NB4 (cell line): ENCODE results near the gene ZNF592.

ENCODE experiments used
- CTCF ChIP-seq: IDR thresholded peaks from one replicate; pipeline ENCODE4 v1.5.1; 2012; ENCODE audit warnings: low read depth, low read length
- POLR2A ChIP-seq: IDR thresholded peaks from 2 replicates; pipeline ENCODE4 v1.6.1; 2011; ENCODE audit warnings: mild to moderate bottlenecking; ENCODE audit not compliant: insufficient read length; ENCODE audit errors: extremely low read depth

DNA sequence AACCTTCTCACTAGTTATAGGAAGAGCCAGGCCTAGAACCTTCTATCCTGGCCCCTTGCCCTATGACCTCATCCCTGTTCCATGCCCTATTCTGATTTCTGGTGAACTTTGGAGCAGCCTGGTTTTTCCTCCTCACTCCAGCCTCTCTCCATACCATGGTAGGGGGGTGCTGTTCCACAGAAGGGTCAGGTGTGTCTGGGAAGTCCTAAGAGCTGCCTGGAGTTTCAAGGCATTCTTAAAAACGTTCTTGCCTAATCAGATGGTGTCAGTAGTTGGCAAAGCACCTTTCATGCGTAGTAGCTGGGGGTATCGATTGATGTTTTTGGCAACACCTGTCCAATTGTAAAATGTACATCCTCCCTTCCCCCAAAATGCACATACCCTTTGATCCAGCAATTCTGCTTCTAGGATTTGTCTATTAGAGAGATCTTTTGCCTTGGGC, 52.0 kb downstream of the ZNF592 start:
- TF ChIP-seq POLR2A (no peak), CTCF (no peak)
